ENCODE measurements around the gene SPEN.

Gene SPEN

GRCh38 chr1:15928971-15929965 is 81.8 kb downstream of the SPEN start:
- Histone ChIP-seq H3K9me2 (replicated peaks; ENCODE audit: low read depth, low read length) (no peaks in the 10 kb centered on the region), H3K4me3 (ENCODE audit: low read length, poor library complexity, severe bottlenecking) (no peak overlapping the region), H3K4me1 (ENCODE audit: insufficient read depth, low read length, poor library complexity, severe bottlenecking) (no peaks in the 10 kb centered on the region), H3K36me3 (ENCODE audit: insufficient read depth, low read length) (peaks cover 96% of the 10 kb centered on the region; the same call in 1 of the 2 replicates), H4K20me1 (ENCODE audit: insufficient read depth, low read length, poor library complexity, severe bottlenecking) (no peaks in the 10 kb centered on the region), H3F3A (ENCODE audit: low read depth) (no peaks in the 10 kb centered on the region), H2AFZ (ENCODE audit: low read length) (no peak overlapping the region), H3K4me2 (ENCODE audit: low read depth, low read length, poor library complexity, severe bottlenecking) (no peak overlapping the region), H3K79me2 (ENCODE audit: insufficient read depth, low read length) (no peaks in the 10 kb centered on the region), H3K27me3 (ENCODE audit: insufficient read depth, low read length, poor library complexity, severe bottlenecking) (no peaks in the 10 kb centered on the region), H3K9ac (ENCODE audit: low read depth, low read length, poor library complexity, severe bottlenecking) (no peak overlapping the region), H3K9me3 (ENCODE audit: insufficient read depth, low read depth, low read length) (no peaks in the 10 kb centered on the region)
- TF ChIP-seq EZH2phosphoT487 (IDR thresholded peaks at IDR 0.05; ENCODE audit: borderline replicate concordance), result no peak
- no peak for TF ChIP-seq CTCF (conservative IDR thresholded peaks at IDR 0.05; ENCODE audit: low read length)

GRCh38 chr1:15931401-15931800 is 83.9 kb downstream of the SPEN start:
- Histone ChIP-seq H3K4me3 (ENCODE audit: low read length, poor library complexity, severe bottlenecking) (no peak overlapping the region), H3K9ac (ENCODE audit: low read depth, low read length, poor library complexity, severe bottlenecking) (no peak overlapping the region), H2AFZ (ENCODE audit: low read length) (no peak overlapping the region), H3K79me2 (ENCODE audit: insufficient read depth, low read length) (no peaks in the 10 kb centered on the region), H3K4me1 (ENCODE audit: insufficient read depth, low read length, poor library complexity, severe bottlenecking) (no peaks in the 10 kb centered on the region), H4K20me1 (ENCODE audit: insufficient read depth, low read length, poor library complexity, severe bottlenecking) (no peaks in the 10 kb centered on the region), H3K27me3 (ENCODE audit: insufficient read depth, low read length, poor library complexity, severe bottlenecking) (no peaks in the 10 kb centered on the region), H3K36me3 (ENCODE audit: insufficient read depth, low read length) (peaks cover 97% of the 10 kb centered on the region; the same call in 1 of the 2 replicates), H3K9me3 (ENCODE audit: insufficient read depth, low read depth, low read length) (no peaks in the 10 kb centered on the region), H3K4me2 (ENCODE audit: low read depth, low read length, poor library complexity, severe bottlenecking) (no peak overlapping the region), H3K9me2 (replicated peaks; ENCODE audit: low read depth, low read length) (no peaks in the 10 kb centered on the region), H3F3A (ENCODE audit: low read depth) (no peaks in the 10 kb centered on the region)
- TF ChIP-seq CTCF (conservative IDR thresholded peaks at IDR 0.05; ENCODE audit: low read length) (no peak), EZH2phosphoT487 (IDR thresholded peaks at IDR 0.05; ENCODE audit: borderline replicate concordance) (no peak)

- Histone ChIP-seq H3K9me3 (ENCODE audit: insufficient read depth, low read depth, low read length) (no peaks in the 10 kb centered on the region), H3K4me1 (ENCODE audit: insufficient read depth, low read length, poor library complexity, severe bottlenecking) (no peaks in the 10 kb centered on the region), H3K4me3 (ENCODE audit: low read length, poor library complexity, severe bottlenecking) (no peak overlapping the region), H4K20me1 (ENCODE audit: insufficient read depth, low read length, poor library complexity, severe bottlenecking) (no peaks in the 10 kb centered on the region), H3K9me2 (replicated peaks; ENCODE audit: low read depth, low read length) (no peaks in the 10 kb centered on the region), H3F3A (ENCODE audit: low read depth) (no peaks in the 10 kb centered on the region), H3K27me3 (ENCODE audit: insufficient read depth, low read length, poor library complexity, severe bottlenecking) (no peaks in the 10 kb centered on the region), H3K4me2 (ENCODE audit: low read depth, low read length, poor library complexity, severe bottlenecking) (no peak overlapping the region), H2AFZ (ENCODE audit: low read length) (no peak overlapping the region), H3K9ac (ENCODE audit: low read depth, low read length, poor library complexity, severe bottlenecking) (no peak overlapping the region), H3K79me2 (ENCODE audit: insufficient read depth, low read length) (no peaks in the 10 kb centered on the region), H3K36me3 (ENCODE audit: insufficient read depth, low read length) (peaks cover 99% of the 10 kb centered on the region; the same call in 1 of the 2 replicates)
- TF ChIP-seq CTCF (conservative IDR thresholded peaks at IDR 0.05; ENCODE audit: low read length), result no peak
- TF ChIP-seq EZH2phosphoT487 (IDR thresholded peaks at IDR 0.05; ENCODE audit: borderline replicate concordance), result no peak
These were observed 84.4 kb downstream of the SPEN start for GRCh38 chr1:15931884-15932283.
